GM18909 (cell line): ENCODE data around the gene RPS3.
"Not testable (repeated sequence)": the region's sequence is repeated elsewhere in the genome, so short reads cannot be mapped to it uniquely, and the experiment has no call there.

Source experiments
- ATAC-seq: cut with Tn5 transposase; IDR thresholded peaks from one replicate; pipeline ENCODE4 v1.9.1; 2021; ENCODE audit warnings: mild to moderate bottlenecking; ENCODE audit not compliant: unreplicated experiment, poor library complexity

RPS3 gene

GRCh38 chr11:75409971-75410370 lies 10.7 kb downstream of the RPS3 start:
- ATAC-seq, result not testable (repeated sequence)

GRCh38 chr11:75413146-75413545 lies 13.8 kb downstream of the RPS3 start:
- not testable (repeated sequence) for ATAC-seq

- no peak for ATAC-seq
Measured at GRCh38 chr11:75413864-75414263, 14.5 kb downstream of the RPS3 start.

GRCh38 chr11:75420224-75421034 lies 21.1 kb downstream of the RPS3 start:
- ATAC-seq, result no peak

- no peak for ATAC-seq
Measured at GRCh38 chr11:75421035-75421602, 21.8 kb downstream of the RPS3 start.

- ATAC-seq, result no peak
Measured at GRCh38 chr11:75421902-75422247, 22.6 kb downstream of the RPS3 start.

- ATAC-seq, result no peak
Measured at GRCh38 chr11:75422248-75423231, 23.2 kb downstream of the RPS3 start.

GRCh38 chr11:75423721-75424120 lies 24.4 kb downstream of the RPS3 start:
- ATAC-seq, result no peak

GRCh38 chr11:75424396-75424795 lies 25.1 kb downstream of the RPS3 start:
- no peak for ATAC-seq

GRCh38 chr11:75425422-75425821 lies 26.1 kb downstream of the RPS3 start:
- no peak for ATAC-seq

- no peak for ATAC-seq
Measured at GRCh38 chr11:75426720-75427086, 27.4 kb downstream of the RPS3 start.

- ATAC-seq, result no peak
Measured at GRCh38 chr11:75427181-75427580, 27.9 kb downstream of the RPS3 start.

GRCh38 chr11:75428281-75428724 lies 29.0 kb downstream of the RPS3 start:
- peak; percentile 43 for ATAC-seq

GRCh38 chr11:75428989-75429640 lies 29.8 kb downstream of the RPS3 start:
- no peak for ATAC-seq

GRCh38 chr11:75429641-75429901 lies 30.3 kb downstream of the RPS3 start:
- ATAC-seq, result no peak

GRCh38 chr11:75429902-75430713 lies 30.8 kb downstream of the RPS3 start:
- no peak for ATAC-seq

- ATAC-seq, result no peak
Measured at GRCh38 chr11:75430714-75431532, 31.6 kb downstream of the RPS3 start.

- ATAC-seq, result no peak
Measured at GRCh38 chr11:75431533-75432525, 32.5 kb downstream of the RPS3 start.
